Bronchial epithelial cell (primary cell): ENCODE data around the gene NR3C1. TPM values are rescaled to one million over a fixed set of nuclear protein-coding genes. Genes with fewer than 3 reads are reported as not detected.
A peak's percentile ranks its signal among the peaks of the same experiment; 100 is the strongest.

ENCODE experiments used
- DNase-seq: peaks from one replicate; pipeline ENCODE4 v3.0.0-alpha.2; 2010; ENCODE audit warnings: low read depth
- FAIRE-seq: peaks from 2 replicates; lab custom pipeline; 2011; peaks lifted over from hg19 to GRCh38; lab: Jason Lieb, UNC
- H3K27me3 ChIP-seq: 2 replicates; pipeline ENCODE4 v1.5.1; 2011; ENCODE audit warnings: low read length; ENCODE audit not compliant: control insufficient read depth, insufficient read depth
- H3K36me3 ChIP-seq: 2 replicates; pipeline ENCODE4 v1.5.1; 2011; ENCODE audit warnings: low read length; ENCODE audit not compliant: control insufficient read depth, insufficient read depth
- H3K4me3 ChIP-seq: 2 replicates; pipeline ENCODE4 v1.5.1; 2011; ENCODE audit warnings: mild to moderate bottlenecking, low read depth, low read length, control low read depth
- total RNA-seq: library from RNA; depleted of rRNA; stranded (reverse); fragments of >200 nt; gene quantifications from 2 replicates; pipeline ENCODE4 v1.2.1, GENCODE V29; 2014
- TF ChIP-seq, protein P1 (sequence below): IDR thresholded peaks from 2 replicates; pipeline ENCODE4 v1.5.1; 2011; ENCODE audit warnings: mild to moderate bottlenecking, moderate library complexity, low read length, control low read depth, inconsistent platforms; ENCODE audit not compliant: insufficient read depth, severe bottlenecking

The NR3C1 gene
- total RNA-seq, 1 donor from 2014 or later: 41.9 TPM

DNA sequence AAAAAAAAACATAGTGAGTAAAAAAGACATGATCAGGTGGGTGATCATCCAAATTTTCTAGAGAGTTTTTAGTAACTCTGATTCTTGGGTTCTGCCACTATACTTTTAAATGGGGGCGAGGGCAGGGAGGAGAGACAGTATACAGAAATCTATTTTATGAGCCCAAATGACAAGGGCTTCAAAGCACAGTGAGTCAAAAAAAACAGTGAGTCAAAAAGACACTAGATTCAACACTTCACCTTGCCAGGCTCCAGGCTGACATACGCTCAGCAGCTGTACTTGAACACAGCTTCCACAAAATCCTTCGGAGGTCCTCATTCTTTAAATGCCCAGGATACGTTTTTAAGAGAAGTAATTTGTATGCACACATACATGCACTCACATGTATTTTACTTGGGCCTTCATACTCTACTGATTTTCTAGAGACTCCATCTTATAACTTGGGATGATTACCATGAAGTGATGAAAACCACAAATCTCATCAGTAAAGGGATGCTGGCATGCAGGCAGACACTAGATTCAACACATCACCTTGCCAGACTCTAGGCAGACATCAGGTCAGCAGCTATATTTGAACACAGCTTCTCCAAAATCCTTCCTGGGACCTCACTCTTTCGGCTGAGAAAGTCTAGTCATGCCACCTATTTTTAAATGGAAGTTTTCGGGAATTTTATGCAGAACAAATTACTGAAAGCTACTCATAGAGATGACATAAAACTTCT is 28.8 kb downstream of the NR3C1 start:
- H3K4me3 ChIP-seq: no peak overlapping the region
- DNase-seq: no peak
- H3K36me3 ChIP-seq: no peaks in the 10 kb centered on the region
- FAIRE-seq: no peak
- H3K27me3 ChIP-seq: no peaks in the 10 kb centered on the region
- TF ChIP-seq, protein P1, sequence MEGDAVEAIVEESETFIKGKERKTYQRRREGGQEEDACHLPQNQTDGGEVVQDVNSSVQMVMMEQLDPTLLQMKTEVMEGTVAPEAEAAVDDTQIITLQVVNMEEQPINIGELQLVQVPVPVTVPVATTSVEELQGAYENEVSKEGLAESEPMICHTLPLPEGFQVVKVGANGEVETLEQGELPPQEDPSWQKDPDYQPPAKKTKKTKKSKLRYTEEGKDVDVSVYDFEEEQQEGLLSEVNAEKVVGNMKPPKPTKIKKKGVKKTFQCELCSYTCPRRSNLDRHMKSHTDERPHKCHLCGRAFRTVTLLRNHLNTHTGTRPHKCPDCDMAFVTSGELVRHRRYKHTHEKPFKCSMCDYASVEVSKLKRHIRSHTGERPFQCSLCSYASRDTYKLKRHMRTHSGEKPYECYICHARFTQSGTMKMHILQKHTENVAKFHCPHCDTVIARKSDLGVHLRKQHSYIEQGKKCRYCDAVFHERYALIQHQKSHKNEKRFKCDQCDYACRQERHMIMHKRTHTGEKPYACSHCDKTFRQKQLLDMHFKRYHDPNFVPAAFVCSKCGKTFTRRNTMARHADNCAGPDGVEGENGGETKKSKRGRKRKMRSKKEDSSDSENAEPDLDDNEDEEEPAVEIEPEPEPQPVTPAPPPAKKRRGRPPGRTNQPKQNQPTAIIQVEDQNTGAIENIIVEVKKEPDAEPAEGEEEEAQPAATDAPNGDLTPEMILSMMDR: no peak

DNA sequence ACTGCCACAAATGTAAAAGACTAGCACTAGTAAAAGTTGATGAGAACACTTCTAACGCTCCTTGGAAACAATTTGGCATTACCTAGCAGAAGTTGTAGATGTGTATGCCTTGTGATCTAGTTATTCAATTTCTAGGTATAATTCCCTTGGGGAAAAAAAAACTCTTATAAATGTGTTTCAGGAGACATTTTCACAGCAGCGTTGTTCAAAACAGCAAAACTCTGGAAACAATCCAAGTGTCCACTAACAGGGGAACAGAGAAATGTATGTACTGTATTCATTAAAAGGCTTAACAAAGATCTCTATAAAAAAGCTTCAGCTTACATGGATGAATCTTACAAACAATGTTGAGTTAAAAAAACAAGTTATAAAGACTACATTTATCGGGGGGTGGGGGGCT is 30.4 kb downstream of the NR3C1 start:
- Histone ChIP-seq H3K27me3 (no peaks in the 10 kb centered on the region), H3K4me3 (no peak overlapping the region), H3K36me3 (peaks cover 1% of the 10 kb centered on the region)
- no peak for DNase-seq
- no peak for FAIRE-seq
- TF ChIP-seq, protein P1: no peak

DNA sequence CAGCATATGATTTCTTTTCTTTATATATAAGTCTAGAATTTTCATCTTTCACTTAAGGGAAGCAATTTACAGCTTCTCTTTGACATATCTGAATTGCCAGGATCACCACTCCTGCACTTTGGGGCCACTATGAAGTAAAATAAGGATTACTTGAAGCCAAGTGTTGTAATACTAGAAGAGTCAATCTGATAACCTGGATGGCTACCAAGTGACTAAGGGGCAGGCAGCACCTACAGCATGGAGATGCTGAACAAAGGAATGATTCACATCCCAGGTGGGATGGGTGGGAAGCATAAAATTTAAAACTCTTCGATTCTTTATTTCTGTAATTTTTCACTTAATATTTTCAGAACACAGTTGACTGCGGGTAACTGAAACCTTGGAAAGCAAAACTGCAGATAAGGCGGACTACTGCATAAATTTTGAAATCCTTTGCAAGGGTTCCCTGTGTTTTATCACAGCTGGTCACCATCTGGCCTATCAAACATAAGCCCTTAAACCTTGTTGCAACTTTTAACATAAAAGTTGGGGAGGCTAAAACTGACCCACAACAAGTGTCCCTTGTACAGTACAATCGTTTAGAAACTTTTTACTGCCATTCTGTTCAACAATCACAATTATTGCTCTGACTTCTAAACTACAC is 31.2 kb downstream of the NR3C1 start:
- TF ChIP-seq, protein P1: no peak
- no peak for FAIRE-seq
- peak; percentile 85 for DNase-seq
- Histone ChIP-seq H3K4me3 (no peak overlapping the region), H3K36me3 (peaks cover 1% of the 10 kb centered on the region), H3K27me3 (no peaks in the 10 kb centered on the region)

- no peaks in the 10 kb centered on the region for H3K27me3 ChIP-seq
- peaks cover 1% of the 10 kb centered on the region for H3K36me3 ChIP-seq
- DNase-seq: no peak
- FAIRE-seq: no peak
- TF ChIP-seq, protein P1: no peak
- no peak overlapping the region for H3K4me3 ChIP-seq
These were observed 33.0 kb downstream of the NR3C1 start for GRCh38 chr5:143370440-143370839.

DNA sequence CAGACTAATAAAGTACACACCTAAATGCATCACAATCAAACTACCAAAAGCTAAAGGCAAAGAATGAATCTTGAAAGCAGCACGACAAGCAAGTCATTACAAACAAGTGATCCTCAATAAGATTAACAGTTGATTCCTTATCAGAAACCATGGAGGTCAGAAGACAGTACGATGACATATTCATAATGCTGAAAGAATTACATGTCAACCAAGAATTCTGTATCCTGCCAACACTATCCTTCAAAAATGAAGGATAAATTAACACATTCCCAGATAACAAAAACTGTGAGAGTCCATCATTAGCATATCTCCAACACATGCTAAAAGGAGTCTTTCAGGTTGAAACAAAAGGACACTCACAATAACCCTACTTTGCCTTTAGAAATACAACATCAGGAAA is 39.4 kb downstream of the NR3C1 start:
- DNase-seq (no peak), FAIRE-seq (no peak)
- Histone ChIP-seq H3K27me3 (no peaks in the 10 kb centered on the region), H3K36me3 (peaks cover 1% of the 10 kb centered on the region), H3K4me3 (no peak overlapping the region)
- TF ChIP-seq, protein P1: no peak
